ENCODE results near the gene OLIG3.

OLIG3 gene

DNA sequence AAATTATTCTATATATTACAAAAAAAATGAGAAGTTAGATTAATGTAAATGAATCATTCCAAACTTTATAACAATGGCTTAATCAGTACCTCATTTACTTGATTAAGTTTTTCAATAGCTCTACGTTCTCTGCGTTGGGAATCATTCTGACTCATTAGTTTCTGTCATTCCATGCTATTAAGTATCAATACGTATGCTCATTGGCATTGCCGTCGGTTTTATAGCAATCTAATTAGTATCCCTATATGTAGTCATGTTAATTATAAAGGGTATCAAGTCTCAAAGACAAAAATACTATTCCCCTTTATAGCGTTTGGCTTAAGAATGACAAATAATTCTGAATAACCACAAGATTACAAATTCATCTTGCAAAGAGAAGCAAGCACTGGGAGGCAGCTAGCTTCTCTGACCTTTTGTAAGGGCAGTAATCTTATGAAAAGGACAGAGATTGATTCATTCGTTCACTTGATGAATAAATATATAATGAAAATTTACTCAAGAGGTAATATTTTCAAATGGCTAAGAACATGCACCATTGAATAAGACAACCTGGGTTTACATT is 41.8 kb downstream of the OLIG3 start:
- TF ChIP-seq, protein P1, sequence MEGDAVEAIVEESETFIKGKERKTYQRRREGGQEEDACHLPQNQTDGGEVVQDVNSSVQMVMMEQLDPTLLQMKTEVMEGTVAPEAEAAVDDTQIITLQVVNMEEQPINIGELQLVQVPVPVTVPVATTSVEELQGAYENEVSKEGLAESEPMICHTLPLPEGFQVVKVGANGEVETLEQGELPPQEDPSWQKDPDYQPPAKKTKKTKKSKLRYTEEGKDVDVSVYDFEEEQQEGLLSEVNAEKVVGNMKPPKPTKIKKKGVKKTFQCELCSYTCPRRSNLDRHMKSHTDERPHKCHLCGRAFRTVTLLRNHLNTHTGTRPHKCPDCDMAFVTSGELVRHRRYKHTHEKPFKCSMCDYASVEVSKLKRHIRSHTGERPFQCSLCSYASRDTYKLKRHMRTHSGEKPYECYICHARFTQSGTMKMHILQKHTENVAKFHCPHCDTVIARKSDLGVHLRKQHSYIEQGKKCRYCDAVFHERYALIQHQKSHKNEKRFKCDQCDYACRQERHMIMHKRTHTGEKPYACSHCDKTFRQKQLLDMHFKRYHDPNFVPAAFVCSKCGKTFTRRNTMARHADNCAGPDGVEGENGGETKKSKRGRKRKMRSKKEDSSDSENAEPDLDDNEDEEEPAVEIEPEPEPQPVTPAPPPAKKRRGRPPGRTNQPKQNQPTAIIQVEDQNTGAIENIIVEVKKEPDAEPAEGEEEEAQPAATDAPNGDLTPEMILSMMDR (IDR thresholded peaks at IDR 0.05; ENCODE audit: control extremely low read depth, extremely low read depth, low read depth, missing control alignments): no peak
- POLR2A ChIA-PET: no interaction called here
- CTCF ChIA-PET: interaction anchor here (1.8 kb wide), 1 partner anchor 38 kb away, joined by 3 read pairs; no protein-coding TSS in a partner anchor
- no peak for DNase-seq (ENCODE audit: extremely low spot score)

DNA sequence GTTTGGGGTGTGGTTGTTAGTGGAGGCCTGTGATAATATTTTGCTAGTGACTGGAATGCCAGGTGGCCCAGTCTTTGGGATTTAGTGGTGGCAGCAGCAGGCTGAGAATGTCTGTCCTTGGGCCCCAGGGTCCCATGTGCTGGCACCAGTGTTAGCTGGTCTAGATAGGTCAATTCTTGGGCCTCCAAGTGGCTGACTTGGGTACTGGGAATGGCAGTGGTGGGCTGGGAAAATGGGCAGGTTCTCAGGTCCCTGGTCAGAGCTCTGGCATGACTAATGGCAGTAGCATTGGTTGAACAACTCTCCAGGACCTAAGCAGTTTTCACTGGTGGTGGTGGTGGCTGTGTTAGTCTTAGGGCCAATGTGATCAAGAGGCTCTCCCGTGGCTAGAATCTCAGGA is 50.3 kb downstream of the OLIG3 start:
- ChIA-PET POLR2A (no interaction called here), CTCF (no interaction called here)
- TF ChIP-seq, protein P1 (IDR thresholded peaks at IDR 0.05; ENCODE audit: control extremely low read depth, extremely low read depth, low read depth, missing control alignments): no peak
- DNase-seq (ENCODE audit: extremely low spot score): no peak

All from GM10248 (cell line).